Measurements from ENCODE around the gene ESR2. TPM values are rescaled to one million over a fixed set of nuclear protein-coding genes. Genes with fewer than 3 reads are reported as not detected.

ESR2 gene
- polyA plus RNA-seq, 3 donors: 0.04 TPM; not detected in 2

DNA sequence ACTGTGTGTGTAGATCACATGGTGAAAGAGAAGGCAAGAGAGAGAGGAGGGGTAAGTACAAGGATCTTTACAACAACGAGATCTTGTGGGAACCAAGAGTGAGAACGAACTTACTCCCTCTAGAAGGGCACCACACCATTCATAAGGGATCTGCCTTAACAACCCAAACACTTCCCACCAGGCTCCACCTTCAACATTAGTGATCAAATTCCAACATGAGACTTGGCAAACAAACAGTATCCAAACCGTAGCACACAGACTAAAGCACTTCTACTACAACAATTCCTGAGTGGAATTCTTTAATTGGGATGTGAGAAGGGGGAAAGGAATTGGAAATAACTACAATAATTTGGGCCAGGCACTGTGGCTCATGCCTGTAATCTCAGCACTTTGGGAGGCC, 35.0 kb upstream of the ESR2 start:
- Histone ChIP-seq H3K4me2 (replicated peaks; ENCODE audit: extremely low read depth, low read length, poor library complexity, severe bottlenecking) (no peak overlapping the region), H3K9me3 (replicated peaks in 1 of 2; ENCODE audit: control insufficient read depth in 1 of 2, insufficient read depth in 1 of 2, low read length in 2 of 2) (no peaks in the 10 kb centered on the region), H3K4me1 (ENCODE audit: control insufficient read depth in 1 of 2, insufficient read depth in 2 of 2, low read length in 2 of 2) (no peaks in the 10 kb centered on the region), H3K79me2 (ENCODE audit: insufficient read depth, low read length) (no peaks in the 10 kb centered on the region), H2AFZ (ENCODE audit: insufficient read depth, low read depth, low read length, poor library complexity, severe bottlenecking) (no peak overlapping the region), H3K9ac (ENCODE audit: insufficient read depth, low read length, poor library complexity, severe bottlenecking) (no peak overlapping the region), H4K20me1 (ENCODE audit: insufficient read depth, low read length) (no peaks in the 10 kb centered on the region), H3K27ac (ENCODE audit: low read depth in 1 of 2, low read length in 2 of 2) (no peak overlapping the region), H3K36me3 (replicated peaks in 1 of 2; ENCODE audit: control insufficient read depth in 1 of 2, insufficient read depth in 2 of 2, low read length in 2 of 2) (no peaks in the 10 kb centered on the region), H3K4me3 (replicated peaks in 1 of 3; ENCODE audit: low read depth in 2 of 3, low read length in 3 of 3) (no peak overlapping the region), H3K27me3 (ENCODE audit: control insufficient read depth in 2 of 2, insufficient read depth in 2 of 2, low read length in 2 of 2) (no peaks in the 10 kb centered on the region)
- H3K27ac Mint-ChIP-seq: no peak overlapping the region
- no peak for TF ChIP-seq CTCF (IDR thresholded peaks at IDR 0.05)
- no peak overlapping the region for H3K4me3 Mint-ChIP-seq
- no peaks in the 10 kb centered on the region for H3K4me1 Mint-ChIP-seq
- peaks cover 2 to 8% (median 5%) of the 10 kb centered on the region in 3 donors for H3K27me3 Mint-ChIP-seq (ENCODE audit: low read depth in 3 of 3)
- DNase-seq: no peak
- intact Hi-C loops (cut with micrococcal nuclease): no loop called here
- no peaks in the 10 kb centered on the region for H3K36me3 Mint-ChIP-seq
- peaks cover 0 to 20% (median 2%) of the 10 kb centered on the region in 7 donors for H3K9me3 Mint-ChIP-seq
- 86% methylated on average over 1 of the region's 3 CpGs for whole genome bisulfite sequencing (ENCODE audit: insufficient coverage)

- no peak overlapping the region for H3K4me3 Mint-ChIP-seq
- peaks cover 0 to 12% (median 0%) of the 10 kb centered on the region in 7 donors for H3K9me3 Mint-ChIP-seq
- H4K20me1 ChIP-seq (ENCODE audit: insufficient read depth, low read length): no peaks in the 10 kb centered on the region
- H3K36me3 ChIP-seq (replicated peaks in 1 of 2; ENCODE audit: control insufficient read depth in 1 of 2, insufficient read depth in 2 of 2, low read length in 2 of 2): no peaks in the 10 kb centered on the region
- intact Hi-C loops (cut with micrococcal nuclease): no loop called here
- H3K4me3 ChIP-seq (replicated peaks in 1 of 3; ENCODE audit: low read depth in 2 of 3, low read length in 3 of 3): no peak overlapping the region
- H3K4me1 Mint-ChIP-seq: no peaks in the 10 kb centered on the region
- no peaks in the 10 kb centered on the region for H3K27me3 ChIP-seq (ENCODE audit: control insufficient read depth in 2 of 2, insufficient read depth in 2 of 2, low read length in 2 of 2)
- H3K27ac Mint-ChIP-seq: no peak overlapping the region
- no peak overlapping the region for H3K4me2 ChIP-seq (replicated peaks; ENCODE audit: extremely low read depth, low read length, poor library complexity, severe bottlenecking)
- no peaks in the 10 kb centered on the region for H3K79me2 ChIP-seq (ENCODE audit: insufficient read depth, low read length)
- no peak for DNase-seq
- TF ChIP-seq CTCF (IDR thresholded peaks at IDR 0.05): no peak
- no peaks in the 10 kb centered on the region for H3K36me3 Mint-ChIP-seq
- no peaks in the 10 kb centered on the region for H3K4me1 ChIP-seq (ENCODE audit: control insufficient read depth in 1 of 2, insufficient read depth in 2 of 2, low read length in 2 of 2)
- no peaks in the 10 kb centered on the region for H3K9me3 ChIP-seq (replicated peaks in 1 of 2; ENCODE audit: control insufficient read depth in 1 of 2, insufficient read depth in 1 of 2, low read length in 2 of 2)
- no peak overlapping the region for H3K9ac ChIP-seq (ENCODE audit: insufficient read depth, low read length, poor library complexity, severe bottlenecking)
- no peak overlapping the region for H2AFZ ChIP-seq (ENCODE audit: insufficient read depth, low read depth, low read length, poor library complexity, severe bottlenecking)
- H3K27ac ChIP-seq (ENCODE audit: low read depth in 1 of 2, low read length in 2 of 2): no peak overlapping the region
- WGBS (ENCODE audit: insufficient coverage): 93% methylated on average over 2 of the region's 2 CpGs
- peaks cover 3 to 13% (median 7%) of the 10 kb centered on the region in 3 donors for H3K27me3 Mint-ChIP-seq (ENCODE audit: low read depth in 3 of 3)
Observed at GRCh38 chr14:64326502-64326901, 32.3 kb upstream of the ESR2 start.

Measured in CD14-positive monocyte (primary cell).